WTC11 (cell line): ENCODE results near the gene MGAT3. TPM values are rescaled to one million over a fixed set of nuclear protein-coding genes. Genes with fewer than 3 reads are reported as not detected.
A peak's percentile ranks its signal among the peaks of the same experiment; 100 is the strongest.

Experiments used
- ATAC-seq: fragments of 200-7000 bp; cut with Tn5 transposase; 2 replicates; pipeline ENCODE4 v1.10.0; 2021; ENCODE audit warnings: mild to moderate bottlenecking, moderate library complexity
- CTCF ChIA-PET: fragments of 300-600 bp; sonication (Branson Sonifier 250); formaldehyde crosslinking; loops from one replicate; lab custom pipeline; 2021; ENCODE audit warnings: antibody characterized with exemption; lab: Charles Lee
- POLR2A ChIA-PET: fragments of 350-600 bp; sonication (Branson Sonifier 250); formaldehyde crosslinking; loops from one replicate; lab custom pipeline; 2021; ENCODE audit warnings: antibody characterized with exemption; lab: Charles Lee
- DNase-seq: peaks from one replicate; pipeline ENCODE4 v3.0.0; 2021; ENCODE audit warnings: low spot score
- H3K27ac Mint-ChIP-seq: 2 replicates; pipeline ENCODE4 v1.8.0; 2021; ENCODE audit warnings: mixed read lengths
- H3K27me3 Mint-ChIP-seq: 2 replicates; pipeline ENCODE4 v1.8.0; 2021; ENCODE audit warnings: low read depth, mild to moderate bottlenecking, moderate library complexity, mixed read lengths
- H3K36me3 Mint-ChIP-seq: 2 replicates; pipeline ENCODE4 v1.8.0; 2021; ENCODE audit warnings: mixed read lengths
- H3K4me1 Mint-ChIP-seq: 2 replicates; pipeline ENCODE4 v1.8.0; 2022; ENCODE audit warnings: mixed read lengths
- H3K4me3 Mint-ChIP-seq: 2 replicates; pipeline ENCODE4 v1.8.0; 2021; ENCODE audit warnings: mild to moderate bottlenecking, moderate library complexity, mixed read lengths
- H3K9me3 Mint-ChIP-seq: 2 replicates; pipeline ENCODE4 v1.8.0; 2021; ENCODE audit warnings: mixed read lengths
- ETV6 ChIP-seq: sonication (generic); formaldehyde crosslinking; IDR thresholded peaks from 2 replicates; pipeline ENCODE4 v1.8.1; 2022; ENCODE audit warnings: mild to moderate bottlenecking, missing genetic modification reagents
- HMGA2 ChIP-seq: fragments of 250-450 bp; sonication (Bioruptor Pico); IDR thresholded peaks from 2 replicates; pipeline ENCODE4 v1.4.0; 2021; ENCODE audit warnings: mild to moderate bottlenecking, moderate library complexity
- NR2C2 ChIP-seq: sonication (generic); formaldehyde crosslinking; IDR thresholded peaks from 2 replicates; pipeline ENCODE4 v1.8.0; 2022; ENCODE audit warnings: mild to moderate bottlenecking, missing genetic modification reagents
- PRRX2 ChIP-seq: fragments of 250-450 bp; sonication (Bioruptor Pico); IDR thresholded peaks from 2 replicates; pipeline ENCODE4 v1.8.0; 2021; ENCODE audit warnings: mild to moderate bottlenecking
- RORB ChIP-seq: fragments of 250-450 bp; sonication (Bioruptor Pico); IDR thresholded peaks from 2 replicates; pipeline ENCODE4 v1.9.0; 2021; ENCODE audit warnings: mild to moderate bottlenecking
- SMAD3 ChIP-seq: sonication (generic); formaldehyde crosslinking; IDR thresholded peaks from 2 replicates; pipeline ENCODE4 v1.8.0; 2022; ENCODE audit warnings: missing genetic modification reagents, mild to moderate bottlenecking, borderline replicate concordance
- TCF7 ChIP-seq: sonication (generic); formaldehyde crosslinking; IDR thresholded peaks from 2 replicates; pipeline ENCODE4 v1.8.0; 2022; ENCODE audit warnings: mild to moderate bottlenecking, low read depth, missing genetic modification reagents, moderate library complexity
- TEAD4 ChIP-seq: sonication (generic); formaldehyde crosslinking; IDR thresholded peaks from 2 replicates; pipeline ENCODE4 v1.8.0; 2022; ENCODE audit warnings: mild to moderate bottlenecking, missing genetic modification reagents
- ZBTB21 ChIP-seq: sonication (generic); formaldehyde crosslinking; IDR thresholded peaks from 2 replicates; pipeline ENCODE4 v1.8.1; 2023; ENCODE audit warnings: mild to moderate bottlenecking, missing genetic modification reagents, borderline replicate concordance
- ZNF138 ChIP-seq: sonication (generic); formaldehyde crosslinking; conservative IDR thresholded peaks from 2 replicates; pipeline ENCODE4 v1.8.1; 2022; ENCODE audit warnings: mild to moderate bottlenecking, moderate library complexity, missing genetic modification reagents
- ZNF416 ChIP-seq: fragments of 250-450 bp; sonication (Bioruptor Pico); IDR thresholded peaks from 2 replicates; pipeline ENCODE4 v1.9.0; 2021; ENCODE audit warnings: mild to moderate bottlenecking, inconsistent platforms
- total RNA-seq: library from RNA; stranded (reverse); gene quantifications from 3 replicates; pipeline ENCODE4 v1.2.3, GENCODE V29; 2021
- TF ChIP-seq, protein P1 (sequence below): fragments of 250-450 bp; sonication (Bioruptor Pico); IDR thresholded peaks from 2 replicates; pipeline ENCODE4 v1.9.0; 2021; ENCODE audit warnings: mild to moderate bottlenecking
- TF ChIP-seq, protein P2 (sequence below): fragments of 250-450 bp; sonication (Bioruptor Pico); IDR thresholded peaks from 2 replicates; pipeline ENCODE4 v1.9.0; 2021; ENCODE audit warnings: mild to moderate bottlenecking
- TF ChIP-seq, protein P3 (sequence below): sonication (generic); formaldehyde crosslinking; IDR thresholded peaks from 2 replicates; pipeline ENCODE4 v1.8.0; 2022; ENCODE audit warnings: missing genetic modification reagents
- TF ChIP-seq, protein P4 (sequence below): sonication (generic); formaldehyde crosslinking; IDR thresholded peaks from 2 replicates; pipeline ENCODE4 v1.8.0; 2023; ENCODE audit warnings: mild to moderate bottlenecking, missing genetic modification reagents
- TF ChIP-seq, protein P5 (sequence below): sonication (generic); formaldehyde crosslinking; IDR thresholded peaks from 2 replicates; pipeline ENCODE4 v1.8.1; 2022; ENCODE audit warnings: low read depth, missing genetic modification reagents, borderline replicate concordance
- TF ChIP-seq, protein P6 (sequence below): sonication (generic); formaldehyde crosslinking; IDR thresholded peaks from 2 replicates; pipeline ENCODE4 v1.8.0; 2023; ENCODE audit warnings: missing genetic modification reagents

Gene MGAT3
- total RNA-seq, 1 experiment from 2014 or later, result 11.4 TPM

DNA sequence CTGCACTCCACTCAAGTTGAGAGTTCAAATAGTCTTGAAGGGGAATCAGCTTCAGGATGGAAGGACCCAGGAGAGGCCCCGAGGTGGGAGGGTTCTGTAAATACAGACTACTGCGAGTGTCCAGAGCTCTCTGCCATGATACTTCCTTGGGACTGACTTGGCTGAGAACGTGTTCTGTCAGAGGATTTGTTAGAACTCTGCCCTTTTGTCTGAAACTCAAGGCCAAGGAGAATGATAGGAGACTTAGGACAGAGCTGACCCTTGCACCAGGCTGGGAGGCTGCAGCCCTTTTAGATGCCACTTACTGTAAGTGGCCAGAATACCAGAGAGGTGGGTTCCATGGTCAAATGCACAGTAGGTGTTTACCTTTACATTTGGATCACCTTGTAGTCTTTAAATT lies 60.7 kb downstream of the MGAT3 start:
- H3K27me3 Mint-ChIP-seq, result peaks cover 56% of the 10 kb centered on the region
- DNase-seq, result no peak
- H3K27ac Mint-ChIP-seq, result no peak overlapping the region
- no peak overlapping the region for H3K4me3 Mint-ChIP-seq
- peaks cover 18% of the 10 kb centered on the region for H3K4me1 Mint-ChIP-seq
- TF ChIP-seq, protein P1, sequence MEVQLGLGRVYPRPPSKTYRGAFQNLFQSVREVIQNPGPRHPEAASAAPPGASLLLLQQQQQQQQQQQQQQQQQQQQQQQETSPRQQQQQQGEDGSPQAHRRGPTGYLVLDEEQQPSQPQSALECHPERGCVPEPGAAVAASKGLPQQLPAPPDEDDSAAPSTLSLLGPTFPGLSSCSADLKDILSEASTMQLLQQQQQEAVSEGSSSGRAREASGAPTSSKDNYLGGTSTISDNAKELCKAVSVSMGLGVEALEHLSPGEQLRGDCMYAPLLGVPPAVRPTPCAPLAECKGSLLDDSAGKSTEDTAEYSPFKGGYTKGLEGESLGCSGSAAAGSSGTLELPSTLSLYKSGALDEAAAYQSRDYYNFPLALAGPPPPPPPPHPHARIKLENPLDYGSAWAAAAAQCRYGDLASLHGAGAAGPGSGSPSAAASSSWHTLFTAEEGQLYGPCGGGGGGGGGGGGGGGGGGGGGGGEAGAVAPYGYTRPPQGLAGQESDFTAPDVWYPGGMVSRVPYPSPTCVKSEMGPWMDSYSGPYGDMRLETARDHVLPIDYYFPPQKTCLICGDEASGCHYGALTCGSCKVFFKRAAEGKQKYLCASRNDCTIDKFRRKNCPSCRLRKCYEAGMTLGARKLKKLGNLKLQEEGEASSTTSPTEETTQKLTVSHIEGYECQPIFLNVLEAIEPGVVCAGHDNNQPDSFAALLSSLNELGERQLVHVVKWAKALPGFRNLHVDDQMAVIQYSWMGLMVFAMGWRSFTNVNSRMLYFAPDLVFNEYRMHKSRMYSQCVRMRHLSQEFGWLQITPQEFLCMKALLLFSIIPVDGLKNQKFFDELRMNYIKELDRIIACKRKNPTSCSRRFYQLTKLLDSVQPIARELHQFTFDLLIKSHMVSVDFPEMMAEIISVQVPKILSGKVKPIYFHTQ, result no peak
- TF ChIP-seq, protein P2, sequence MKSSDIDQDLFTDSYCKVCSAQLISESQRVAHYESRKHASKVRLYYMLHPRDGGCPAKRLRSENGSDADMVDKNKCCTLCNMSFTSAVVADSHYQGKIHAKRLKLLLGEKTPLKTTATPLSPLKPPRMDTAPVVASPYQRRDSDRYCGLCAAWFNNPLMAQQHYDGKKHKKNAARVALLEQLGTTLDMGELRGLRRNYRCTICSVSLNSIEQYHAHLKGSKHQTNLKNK, result no peak
- POLR2A ChIA-PET, result interaction anchor here (1.2 kb wide), 1 partner anchor 55 kb away, joined by 3 read pairs; no protein-coding TSS in a partner anchor
- no peak for ATAC-seq
- H3K36me3 Mint-ChIP-seq, result peaks cover 69% of the 10 kb centered on the region
- H3K9me3 Mint-ChIP-seq, result no peaks in the 10 kb centered on the region
- CTCF ChIA-PET, result interaction anchor here (1.2 to 5.6 kb wide), 3 partner anchors 10 to 21 kb away, joined by 5 to 54 read pairs (median 12); no protein-coding TSS in a partner anchor

DNA sequence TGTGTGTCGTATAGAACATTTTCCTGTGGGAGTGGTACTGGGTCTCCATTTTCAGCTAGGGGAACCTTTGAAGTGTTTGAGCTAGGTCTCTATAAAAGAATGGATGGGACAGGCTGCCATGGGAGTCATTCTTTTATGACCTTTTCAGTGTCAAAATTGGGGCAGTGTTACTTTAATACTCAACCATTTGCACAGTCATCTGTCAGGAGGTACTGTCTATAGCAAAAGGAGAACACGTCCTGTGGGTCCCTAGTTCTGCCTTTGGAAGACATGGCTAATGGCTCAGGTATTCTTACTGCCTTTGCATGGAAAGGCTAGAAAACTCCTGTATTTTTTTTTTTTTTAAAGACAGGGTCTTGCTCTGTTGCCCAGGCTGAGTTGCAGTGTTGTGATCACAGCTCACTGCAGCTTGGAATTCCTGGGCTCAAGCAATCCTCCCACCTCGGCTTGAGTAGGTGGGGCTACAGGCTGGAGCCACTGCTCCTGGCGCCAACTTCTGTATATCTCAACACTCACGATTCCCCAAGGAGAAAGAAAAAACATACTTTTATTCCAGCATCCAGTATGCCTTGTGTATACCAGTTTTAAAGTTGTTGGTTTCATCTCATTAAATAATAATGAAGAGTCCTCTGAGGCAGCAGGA lies 61.5 kb downstream of the MGAT3 start:
- DNase-seq, result no peak
- Mint-ChIP-seq H3K4me1 (peaks cover 26% of the 10 kb centered on the region), H3K9me3 (no peaks in the 10 kb centered on the region), H3K4me3 (peak overlapping the region; percentile 95), H3K27me3 (peaks cover 48% of the 10 kb centered on the region), H3K36me3 (peaks cover 69% of the 10 kb centered on the region), H3K27ac (peak overlapping the region; percentile 92; the same call in 1 of the 2 replicates)
- ChIA-PET POLR2A (interaction anchor here (1.2 kb wide), 1 partner anchor 56 kb away, joined by 3 read pairs; no protein-coding TSS in a partner anchor), CTCF (interaction anchor here (1.2 to 5.6 kb wide), 4 partner anchors 9 to 22 kb away, joined by 5 to 54 read pairs (median 8); partner anchors contain the start of gene MIEF1)
- ATAC-seq, result no peak
- TF ChIP-seq, protein P3, sequence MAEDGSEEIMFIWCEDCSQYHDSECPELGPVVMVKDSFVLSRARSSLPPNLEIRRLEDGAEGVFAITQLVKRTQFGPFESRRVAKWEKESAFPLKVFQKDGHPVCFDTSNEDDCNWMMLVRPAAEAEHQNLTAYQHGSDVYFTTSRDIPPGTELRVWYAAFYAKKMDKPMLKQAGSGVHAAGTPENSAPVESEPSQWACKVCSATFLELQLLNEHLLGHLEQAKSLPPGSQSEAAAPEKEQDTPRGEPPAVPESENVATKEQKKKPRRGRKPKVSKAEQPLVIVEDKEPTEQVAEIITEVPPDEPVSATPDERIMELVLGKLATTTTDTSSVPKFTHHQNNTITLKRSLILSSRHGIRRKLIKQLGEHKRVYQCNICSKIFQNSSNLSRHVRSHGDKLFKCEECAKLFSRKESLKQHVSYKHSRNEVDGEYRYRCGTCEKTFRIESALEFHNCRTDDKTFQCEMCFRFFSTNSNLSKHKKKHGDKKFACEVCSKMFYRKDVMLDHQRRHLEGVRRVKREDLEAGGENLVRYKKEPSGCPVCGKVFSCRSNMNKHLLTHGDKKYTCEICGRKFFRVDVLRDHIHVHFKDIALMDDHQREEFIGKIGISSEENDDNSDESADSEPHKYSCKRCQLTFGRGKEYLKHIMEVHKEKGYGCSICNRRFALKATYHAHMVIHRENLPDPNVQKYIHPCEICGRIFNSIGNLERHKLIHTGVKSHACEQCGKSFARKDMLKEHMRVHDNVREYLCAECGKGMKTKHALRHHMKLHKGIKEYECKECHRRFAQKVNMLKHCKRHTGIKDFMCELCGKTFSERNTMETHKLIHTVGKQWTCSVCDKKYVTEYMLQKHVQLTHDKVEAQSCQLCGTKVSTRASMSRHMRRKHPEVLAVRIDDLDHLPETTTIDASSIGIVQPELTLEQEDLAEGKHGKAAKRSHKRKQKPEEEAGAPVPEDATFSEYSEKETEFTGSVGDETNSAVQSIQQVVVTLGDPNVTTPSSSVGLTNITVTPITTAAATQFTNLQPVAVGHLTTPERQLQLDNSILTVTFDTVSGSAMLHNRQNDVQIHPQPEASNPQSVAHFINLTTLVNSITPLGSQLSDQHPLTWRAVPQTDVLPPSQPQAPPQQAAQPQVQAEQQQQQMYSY, result no peak
- TF ChIP-seq, protein P4, sequence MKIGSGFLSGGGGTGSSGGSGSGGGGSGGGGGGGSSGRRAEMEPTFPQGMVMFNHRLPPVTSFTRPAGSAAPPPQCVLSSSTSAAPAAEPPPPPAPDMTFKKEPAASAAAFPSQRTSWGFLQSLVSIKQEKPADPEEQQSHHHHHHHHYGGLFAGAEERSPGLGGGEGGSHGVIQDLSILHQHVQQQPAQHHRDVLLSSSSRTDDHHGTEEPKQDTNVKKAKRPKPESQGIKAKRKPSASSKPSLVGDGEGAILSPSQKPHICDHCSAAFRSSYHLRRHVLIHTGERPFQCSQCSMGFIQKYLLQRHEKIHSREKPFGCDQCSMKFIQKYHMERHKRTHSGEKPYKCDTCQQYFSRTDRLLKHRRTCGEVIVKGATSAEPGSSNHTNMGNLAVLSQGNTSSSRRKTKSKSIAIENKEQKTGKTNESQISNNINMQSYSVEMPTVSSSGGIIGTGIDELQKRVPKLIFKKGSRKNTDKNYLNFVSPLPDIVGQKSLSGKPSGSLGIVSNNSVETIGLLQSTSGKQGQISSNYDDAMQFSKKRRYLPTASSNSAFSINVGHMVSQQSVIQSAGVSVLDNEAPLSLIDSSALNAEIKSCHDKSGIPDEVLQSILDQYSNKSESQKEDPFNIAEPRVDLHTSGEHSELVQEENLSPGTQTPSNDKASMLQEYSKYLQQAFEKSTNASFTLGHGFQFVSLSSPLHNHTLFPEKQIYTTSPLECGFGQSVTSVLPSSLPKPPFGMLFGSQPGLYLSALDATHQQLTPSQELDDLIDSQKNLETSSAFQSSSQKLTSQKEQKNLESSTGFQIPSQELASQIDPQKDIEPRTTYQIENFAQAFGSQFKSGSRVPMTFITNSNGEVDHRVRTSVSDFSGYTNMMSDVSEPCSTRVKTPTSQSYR (CRISPR knock-in tag), result no peak
- TF ChIP-seq ETV6 (CRISPR knock-in tag) (no peak), ZBTB21 (CRISPR knock-in tag) (no peak), ZNF138 (CRISPR knock-in tag) (no peak), NR2C2 (CRISPR knock-in tag) (no peak), TCF7 (CRISPR knock-in tag) (no peak), SMAD3 (CRISPR knock-in tag) (no peak), HMGA2 (CRISPR knock-in tag) (no peak), ZNF416 (CRISPR knock-in tag) (no peak), PRRX2 (CRISPR knock-in tag) (no peak), RORB (CRISPR knock-in tag) (no peak), TEAD4 (CRISPR knock-in tag) (no peak)
- TF ChIP-seq, protein P5, sequence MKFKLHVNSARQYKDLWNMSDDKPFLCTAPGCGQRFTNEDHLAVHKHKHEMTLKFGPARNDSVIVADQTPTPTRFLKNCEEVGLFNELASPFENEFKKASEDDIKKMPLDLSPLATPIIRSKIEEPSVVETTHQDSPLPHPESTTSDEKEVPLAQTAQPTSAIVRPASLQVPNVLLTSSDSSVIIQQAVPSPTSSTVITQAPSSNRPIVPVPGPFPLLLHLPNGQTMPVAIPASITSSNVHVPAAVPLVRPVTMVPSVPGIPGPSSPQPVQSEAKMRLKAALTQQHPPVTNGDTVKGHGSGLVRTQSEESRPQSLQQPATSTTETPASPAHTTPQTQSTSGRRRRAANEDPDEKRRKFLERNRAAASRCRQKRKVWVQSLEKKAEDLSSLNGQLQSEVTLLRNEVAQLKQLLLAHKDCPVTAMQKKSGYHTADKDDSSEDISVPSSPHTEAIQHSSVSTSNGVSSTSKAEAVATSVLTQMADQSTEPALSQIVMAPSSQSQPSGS (CRISPR knock-in tag), result no peak
- TF ChIP-seq, protein P6, sequence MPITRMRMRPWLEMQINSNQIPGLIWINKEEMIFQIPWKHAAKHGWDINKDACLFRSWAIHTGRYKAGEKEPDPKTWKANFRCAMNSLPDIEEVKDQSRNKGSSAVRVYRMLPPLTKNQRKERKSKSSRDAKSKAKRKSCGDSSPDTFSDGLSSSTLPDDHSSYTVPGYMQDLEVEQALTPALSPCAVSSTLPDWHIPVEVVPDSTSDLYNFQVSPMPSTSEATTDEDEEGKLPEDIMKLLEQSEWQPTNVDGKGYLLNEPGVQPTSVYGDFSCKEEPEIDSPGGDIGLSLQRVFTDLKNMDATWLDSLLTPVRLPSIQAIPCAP (CRISPR knock-in tag), result no peak
